Cardiac muscle cell (in vitro differentiated cells and primary cell): ENCODE measurements around the gene NRSN1. TPM values are rescaled to one million over a fixed set of nuclear protein-coding genes. Genes with fewer than 3 reads are reported as not detected.

Experiments used
- DNase-seq, 2 donors: peaks; one replicate each; pipeline versions ENCODE4 v3.0.0 to v3.0.0-alpha.2; 2010 to 2017; ENCODE audit warnings: low read depth in 1 of 2, low spot score in 1 of 2
- H3K27ac ChIP-seq: fragments of 200-600 bp; sonication (generic); 2 replicates; pipeline ENCODE4 v1.5.1; 2016
- H3K27me3 ChIP-seq: fragments of 200-600 bp; sonication (generic); 2 replicates; pipeline ENCODE4 v1.6.0; 2016; ENCODE audit warnings: control low read depth
- H3K36me3 ChIP-seq: fragments of 200-600 bp; sonication (generic); 2 replicates; pipeline ENCODE4 v1.5.1; 2016; ENCODE audit warnings: control low read depth
- H3K4me1 ChIP-seq: fragments of 200-600 bp; sonication (generic); 2 replicates; pipeline ENCODE4 v1.8.1; 2017; ENCODE audit warnings: low read depth, mild to moderate bottlenecking, mixed run types
- H3K4me3 ChIP-seq: fragments of 200-600 bp; sonication (generic); 2 replicates; pipeline ENCODE4 v1.5.1; 2016; ENCODE audit warnings: mild to moderate bottlenecking
- H3K9me3 ChIP-seq: fragments of 200-600 bp; sonication (generic); 2 replicates; pipeline ENCODE4 v1.5.1; 2017; ENCODE audit warnings: low read depth, mild to moderate bottlenecking, control low read depth
- CTCF ChIP-seq: IDR thresholded peaks from 2 replicates; pipeline ENCODE4 v1.5.1; 2012; ENCODE audit warnings: low read depth, mild to moderate bottlenecking, low read length
- polyA plus RNA-seq: library from polyadenylated mRNA; unstranded; fragments of >200 nt; fragmentation: Nextera tagmentation; extraction: Ambion mirVana; gene quantifications from 2 replicates; pipeline ENCODE4 v1.2.1, GENCODE V29; 2016
- total RNA-seq: library from RNA; depleted of rRNA; stranded (reverse); fragments of >200 nt; gene quantifications from 2 replicates; pipeline ENCODE4 v1.2.3, GENCODE V29; 2016

Gene NRSN1
- total and polyA plus RNA-seq, 2 experiments from 2014 or later = not detected

- Histone ChIP-seq H3K36me3 (no peaks in the 10 kb centered on the region), H3K4me3 (no peak overlapping the region), H3K27ac (no peak overlapping the region), H3K27me3 (no peaks in the 10 kb centered on the region), H3K4me1 (no peaks in the 10 kb centered on the region), H3K9me3 (no peaks in the 10 kb centered on the region)
- DNase-seq = no peak
- no peak for TF ChIP-seq CTCF
Measured at GRCh38 chr6:24147511-24148153, 21.6 kb downstream of the NRSN1 start.

GRCh38 chr6:24148154-24148570 is 22.1 kb downstream of the NRSN1 start:
- Histone ChIP-seq H3K4me1 (no peaks in the 10 kb centered on the region), H3K9me3 (no peaks in the 10 kb centered on the region), H3K27ac (no peak overlapping the region), H3K27me3 (no peaks in the 10 kb centered on the region), H3K36me3 (no peaks in the 10 kb centered on the region), H3K4me3 (no peak overlapping the region)
- DNase-seq = no peak
- no peak for TF ChIP-seq CTCF

- H3K9me3 ChIP-seq = no peaks in the 10 kb centered on the region
- H3K27ac ChIP-seq = no peak overlapping the region
- no peak for DNase-seq
- H3K27me3 ChIP-seq = no peaks in the 10 kb centered on the region
- H3K4me1 ChIP-seq = no peaks in the 10 kb centered on the region
- no peak overlapping the region for H3K4me3 ChIP-seq
- no peaks in the 10 kb centered on the region for H3K36me3 ChIP-seq
- TF ChIP-seq CTCF = no peak
Measured at GRCh38 chr6:24148684-24149083, 22.7 kb downstream of the NRSN1 start.

GRCh38 chr6:24149296-24149695 is 23.3 kb downstream of the NRSN1 start:
- no peaks in the 10 kb centered on the region for H3K4me1 ChIP-seq
- no peaks in the 10 kb centered on the region for H3K36me3 ChIP-seq
- H3K27ac ChIP-seq = no peak overlapping the region
- H3K27me3 ChIP-seq = no peaks in the 10 kb centered on the region
- no peaks in the 10 kb centered on the region for H3K9me3 ChIP-seq
- H3K4me3 ChIP-seq = no peak overlapping the region
- DNase-seq = no peak
- TF ChIP-seq CTCF = no peak

- Histone ChIP-seq H3K27ac (no peak overlapping the region), H3K9me3 (no peaks in the 10 kb centered on the region), H3K4me1 (no peaks in the 10 kb centered on the region), H3K4me3 (no peak overlapping the region), H3K36me3 (no peaks in the 10 kb centered on the region), H3K27me3 (no peaks in the 10 kb centered on the region)
- TF ChIP-seq CTCF = no peak
- DNase-seq = no peak
Measured at GRCh38 chr6:24149836-24150235, 23.8 kb downstream of the NRSN1 start.
